ENCODE results near the gene ANTXR1. TPM values are rescaled to one million over a fixed set of nuclear protein-coding genes. Genes with fewer than 3 reads are reported as not detected.

ANTXR1 gene
- polyA plus RNA-seq, 1 donor (not counting 4 experiments of a cell fraction or from before 2014, with no cell fraction given): 20.4 TPM

GRCh38 chr2:69089266-69089665 lies 76.3 kb downstream of the ANTXR1 start:
- Histone ChIP-seq H3K27ac (ENCODE audit: control insufficient read depth, insufficient read depth, low read length) (no peak overlapping the region), H3K4me2 (ENCODE audit: control insufficient read depth, extremely low read depth, insufficient read depth, low read depth, low read length) (no peak overlapping the region), H3K9me1 (ENCODE audit: control insufficient read depth, extremely low read depth, insufficient read depth, low read length) (no peaks in the 10 kb centered on the region), H3K27me3 (ENCODE audit: control insufficient read depth, extremely low read depth, insufficient read depth, low read length) (no peaks in the 10 kb centered on the region), H3K79me2 (ENCODE audit: control insufficient read depth, insufficient read depth, low read length) (no peaks in the 10 kb centered on the region), H3K4me3 (ENCODE audit: control insufficient read depth in 2 of 3, extremely low read depth in 1 of 3, insufficient read depth in 2 of 3, low read depth in 1 of 3, low read length in 3 of 3) (no peak overlapping the region), H3K4me1 (ENCODE audit: control insufficient read depth, extremely low read depth, insufficient read depth, low read length) (no peaks in the 10 kb centered on the region), H3K9ac (ENCODE audit: control insufficient read depth, extremely low read depth, insufficient read depth, low read length) (no peak overlapping the region), H2AFZ (ENCODE audit: control insufficient read depth, low read length) (no peak overlapping the region), H4K20me1 (ENCODE audit: control insufficient read depth, extremely low read depth, insufficient read depth, low read length) (no peaks in the 10 kb centered on the region), H3K36me3 (ENCODE audit: control insufficient read depth in 2 of 2, extremely low read depth in 1 of 2, insufficient read depth in 2 of 2, low read length in 2 of 2) (peaks cover 0 to 4% of the 10 kb centered on the region in 2 experiments), H3K9me3 (ENCODE audit: control insufficient read depth, low read depth, low read length) (no peaks in the 10 kb centered on the region)
- dilution Hi-C loops (cut with MboI; ENCODE audit: extremely low pct_ligation_motif_present, low sequenced_read_pairs): no loop called here
- TF ChIP-seq CTCF (optimal IDR thresholded peaks at IDR 0.05 in 1 of 3, IDR thresholded peaks at IDR 0.05 in 1 of 3, conservative IDR thresholded peaks at IDR 0.05 in 1 of 3; ENCODE audit: extremely low read depth in 1 of 3, insufficient read depth in 2 of 3, low read length in 3 of 3) (no peak), EZH2 (IDR thresholded peaks at IDR 0.05; ENCODE audit: low read length) (no peak)
- DNase-seq (ENCODE audit: low read depth, low spot score): no peak
- FAIRE-seq: no peak

- dilution Hi-C loops (cut with MboI; ENCODE audit: extremely low pct_ligation_motif_present, low sequenced_read_pairs): no loop called here
- H3K4me1 ChIP-seq (ENCODE audit: control insufficient read depth, extremely low read depth, insufficient read depth, low read length): no peaks in the 10 kb centered on the region
- TF ChIP-seq EZH2 (IDR thresholded peaks at IDR 0.05; ENCODE audit: low read length) (no peak), CTCF (optimal IDR thresholded peaks at IDR 0.05 in 1 of 3, IDR thresholded peaks at IDR 0.05 in 1 of 3, conservative IDR thresholded peaks at IDR 0.05 in 1 of 3; ENCODE audit: extremely low read depth in 1 of 3, insufficient read depth in 2 of 3, low read length in 3 of 3) (no peak)
- H3K36me3 ChIP-seq (ENCODE audit: control insufficient read depth in 2 of 2, extremely low read depth in 1 of 2, insufficient read depth in 2 of 2, low read length in 2 of 2): peaks cover 0 to 4% of the 10 kb centered on the region in 2 experiments
- no peaks in the 10 kb centered on the region for H4K20me1 ChIP-seq (ENCODE audit: control insufficient read depth, extremely low read depth, insufficient read depth, low read length)
- no peaks in the 10 kb centered on the region for H3K9me3 ChIP-seq (ENCODE audit: control insufficient read depth, low read depth, low read length)
- H3K4me2 ChIP-seq (ENCODE audit: control insufficient read depth, extremely low read depth, insufficient read depth, low read depth, low read length): no peak overlapping the region
- no peaks in the 10 kb centered on the region for H3K9me1 ChIP-seq (ENCODE audit: control insufficient read depth, extremely low read depth, insufficient read depth, low read length)
- H3K9ac ChIP-seq (ENCODE audit: control insufficient read depth, extremely low read depth, insufficient read depth, low read length): no peak overlapping the region
- H3K79me2 ChIP-seq (ENCODE audit: control insufficient read depth, insufficient read depth, low read length): no peaks in the 10 kb centered on the region
- H3K4me3 ChIP-seq (ENCODE audit: control insufficient read depth in 2 of 3, extremely low read depth in 1 of 3, insufficient read depth in 2 of 3, low read depth in 1 of 3, low read length in 3 of 3): no peak overlapping the region
- FAIRE-seq: no peak
- no peak overlapping the region for H2AFZ ChIP-seq (ENCODE audit: control insufficient read depth, low read length)
- no peaks in the 10 kb centered on the region for H3K27me3 ChIP-seq (ENCODE audit: control insufficient read depth, extremely low read depth, insufficient read depth, low read length)
- no peak for DNase-seq (ENCODE audit: low read depth, low spot score)
- H3K27ac ChIP-seq (ENCODE audit: control insufficient read depth, insufficient read depth, low read length): no peak overlapping the region
Measured at GRCh38 chr2:69089998-69090397, 77.0 kb downstream of the ANTXR1 start.

All from keratinocyte (primary cell).